Type B pancreatic cell (in vitro differentiated cells): Measurements from ENCODE around the gene INKA2. TPM values are rescaled to one million over a fixed set of nuclear protein-coding genes. Genes with fewer than 3 reads are reported as not detected.
A peak's percentile ranks its signal among the peaks of the same experiment; 100 is the strongest.

Source experiments
- DNase-seq: peaks from one replicate; pipeline ENCODE4 v3.0.0; 2021; ENCODE audit warnings: mixed read lengths; ENCODE audit not compliant: unreplicated experiment; ENCODE audit errors: extremely low spot score
- H3K27ac Mint-ChIP-seq: 2 replicates; pipeline ENCODE4 v1.8.0; 2021; ENCODE audit warnings: mild to moderate bottlenecking, mixed read lengths
- H3K27me3 Mint-ChIP-seq: 2 replicates; pipeline ENCODE4 v1.8.0; 2021; ENCODE audit warnings: mixed read lengths
- H3K36me3 Mint-ChIP-seq: 2 replicates; pipeline ENCODE4 v1.8.0; 2021; ENCODE audit warnings: mixed read lengths
- H3K4me1 Mint-ChIP-seq: one replicate; pipeline ENCODE4 v1.8.0; 2021; ENCODE audit warnings: mixed read lengths; ENCODE audit not compliant: unreplicated experiment
- H3K4me3 Mint-ChIP-seq: 2 replicates; pipeline ENCODE4 v1.8.0; 2021; ENCODE audit warnings: mild to moderate bottlenecking, mixed read lengths
- H3K9me3 Mint-ChIP-seq: 2 replicates; pipeline ENCODE4 v1.8.0; 2021; ENCODE audit warnings: mixed read lengths
- CTCF ChIP-seq: fragments of 200-600 bp; sonication (generic); conservative IDR thresholded peaks from 2 replicates; pipeline ENCODE4 v1.5.0; 2021; ENCODE audit warnings: antibody characterized with exemption, mild to moderate bottlenecking
- total RNA-seq: library from RNA; stranded (reverse); gene quantifications from 2 replicates; pipeline ENCODE4 v1.2.1, GENCODE V29; 2021; ENCODE audit warnings: low replicate concordance

INKA2 gene
- total RNA-seq, 1 donor from 2014 or later = 9.7 TPM

DNA sequence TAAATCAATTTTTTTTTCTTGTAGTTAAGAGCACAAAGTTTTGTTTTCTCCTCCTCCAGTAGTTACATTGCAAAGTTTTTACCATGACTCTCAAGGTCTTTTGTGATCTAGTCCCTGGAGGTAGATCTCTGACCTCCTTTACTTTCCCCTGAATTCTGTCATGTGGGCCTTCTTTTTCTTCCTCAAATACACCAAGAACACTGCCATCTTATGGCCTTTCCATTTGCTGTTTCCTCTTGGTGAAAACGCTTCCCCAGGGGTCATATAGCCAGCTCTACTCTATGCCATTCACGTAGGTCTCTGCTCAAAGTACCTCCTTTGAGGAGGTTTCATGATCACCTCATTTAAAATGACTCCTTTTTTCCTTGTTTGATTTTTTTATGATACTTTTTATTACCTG, 19.2 kb upstream of the INKA2 start:
- Mint-ChIP-seq H3K36me3 (peaks cover 17% of the 10 kb centered on the region), H3K9me3 (no peaks in the 10 kb centered on the region), H3K4me1 (peaks cover 16% of the 10 kb centered on the region), H3K27ac (peak overlapping the region; percentile 45), H3K4me3 (peak overlapping the region; percentile 73), H3K27me3 (no peaks in the 10 kb centered on the region)
- TF ChIP-seq CTCF = peak; percentile 40
- no peak for DNase-seq

GRCh38 chr1:111756124-111756513, 16.9 kb upstream of the INKA2 start:
- TF ChIP-seq CTCF = no peak
- H3K27ac Mint-ChIP-seq = peak overlapping the region; percentile 99
- H3K36me3 Mint-ChIP-seq = peaks cover 9% of the 10 kb centered on the region
- H3K9me3 Mint-ChIP-seq = no peaks in the 10 kb centered on the region
- peaks cover 16% of the 10 kb centered on the region for H3K4me1 Mint-ChIP-seq
- peaks cover 7% of the 10 kb centered on the region for H3K27me3 Mint-ChIP-seq
- H3K4me3 Mint-ChIP-seq = peak overlapping the region; percentile 99
- no peak for DNase-seq

GRCh38 chr1:111755331-111756123, 16.3 kb upstream of the INKA2 start, which contains the start of gene DDX20:
Gene DDX20 (plus strand): TSS chr1:111755901. CDS start chr1:111755925, 24 bp downstream.
- DNase-seq = peak; percentile 94
- Mint-ChIP-seq H3K4me3 (peak within 1 kb of the TSS; percentile 99), H3K36me3 (peaks cover 5% of the 10 kb centered on the region), H3K27me3 (peaks cover 7% of the 10 kb centered on the region), H3K9me3 (no peaks in the 10 kb centered on the region), H3K4me1 (peaks cover 16% of the 10 kb centered on the region), H3K27ac (peak within 1 kb of the TSS; percentile 99)
- peak; percentile 90 for TF ChIP-seq CTCF

GRCh38 chr1:111754984-111755330, 15.8 kb upstream of the INKA2 start:
- Mint-ChIP-seq H3K4me3 (peak overlapping the region; percentile 99), H3K27me3 (peaks cover 7% of the 10 kb centered on the region), H3K36me3 (peaks cover 5% of the 10 kb centered on the region), H3K4me1 (peaks cover 16% of the 10 kb centered on the region), H3K9me3 (no peaks in the 10 kb centered on the region), H3K27ac (peak overlapping the region; percentile 99)
- DNase-seq = no peak
- TF ChIP-seq CTCF = no peak

GRCh38 chr1:111751906-111752575, 12.8 kb upstream of the INKA2 start:
- TF ChIP-seq CTCF = no peak
- Mint-ChIP-seq H3K27me3 (peaks cover 17% of the 10 kb centered on the region), H3K27ac (no peak overlapping the region), H3K4me3 (no peak overlapping the region), H3K9me3 (no peaks in the 10 kb centered on the region), H3K4me1 (peaks cover 10% of the 10 kb centered on the region), H3K36me3 (no peaks in the 10 kb centered on the region)
- DNase-seq = no peak
